ENCODE data around the gene ACE. TPM values are rescaled to one million over a fixed set of nuclear protein-coding genes. Genes with fewer than 3 reads are reported as not detected.

Gene ACE
- total and polyA plus RNA-seq, 4 experiments from 2014 or later, result 1.8 to 56.7 (median 32.1) TPM

GRCh38 chr17:63481488-63481870 lies 4.6 kb downstream of the ACE start:
- no peak for DNase-seq
- ChIA-PET POLR2A (ENCODE audit: partially characterized antibody) (interaction anchor here (1.5 to 6.7 kb wide), 4 partner anchors 42 to 130 kb away, joined by 8 to 125 read pairs (median 48); no protein-coding TSS in a partner anchor), CTCF (ENCODE audit: partially characterized antibody) (interaction anchor here (1.6 to 8.8 kb wide), 4 partner anchors 37 to 131 kb away, joined by 6 to 339 read pairs (median 102); partner anchors contain the start of gene CYB561)
- no peaks in the 10 kb centered on the region for H3K9me3 Mint-ChIP-seq
- no peak overlapping the region for H3K4me3 Mint-ChIP-seq
- H3K36me3 Mint-ChIP-seq, result peaks cover 5 to 21% of the 10 kb centered on the region in 2 donors
- no peak overlapping the region for H3K27ac Mint-ChIP-seq
- peaks cover 7 to 19% (median 12%) of the 10 kb centered on the region in 4 donors for H3K4me1 Mint-ChIP-seq
- intact Hi-C loops (cut with micrococcal nuclease), result no loop called here
- peaks cover 20% of the 10 kb centered on the region for H3K4me1 ChIP-seq (ENCODE audit: insufficient read depth, low read length)
- H3K9me3 ChIP-seq (ENCODE audit: control insufficient read depth in 1 of 2, low read length in 2 of 2), result no peaks in the 10 kb centered on the region
- H3K27ac ChIP-seq (ENCODE audit: low read depth, low read length), result no peak overlapping the region
- H3K27me3 Mint-ChIP-seq, result no peaks in the 10 kb centered on the region
- H3K36me3 ChIP-seq (ENCODE audit: insufficient read depth, low read length), result no peaks in the 10 kb centered on the region
- no peak overlapping the region for H3K4me3 ChIP-seq (ENCODE audit: low read length in 2 of 2)
- peaks cover 8% of the 10 kb centered on the region for H3K27me3 ChIP-seq (ENCODE audit: insufficient read depth, low read length)

DNA sequence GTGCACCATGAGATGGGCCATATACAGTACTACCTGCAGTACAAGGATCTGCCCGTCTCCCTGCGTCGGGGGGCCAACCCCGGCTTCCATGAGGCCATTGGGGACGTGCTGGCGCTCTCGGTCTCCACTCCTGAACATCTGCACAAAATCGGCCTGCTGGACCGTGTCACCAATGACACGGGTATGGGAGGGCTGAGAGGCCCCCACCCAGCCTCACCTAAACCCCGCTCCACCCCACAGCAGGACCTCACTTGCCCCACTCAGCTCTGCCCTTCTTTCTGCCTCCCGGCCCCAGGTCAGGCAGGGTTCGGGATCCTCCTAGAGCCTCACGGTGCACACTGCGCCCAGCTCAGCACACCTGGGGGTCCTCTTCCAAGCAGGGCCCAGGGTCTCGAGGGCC lies 5.6 kb downstream of the ACE start:
- Mint-ChIP-seq H3K27ac (no peak overlapping the region), H3K4me1 (peaks cover 6 to 18% (median 11%) of the 10 kb centered on the region in 4 donors), H3K4me3 (no peak overlapping the region), H3K36me3 (peaks cover 5 to 21% of the 10 kb centered on the region in 2 donors), H3K9me3 (no peaks in the 10 kb centered on the region), H3K27me3 (no peaks in the 10 kb centered on the region)
- CTCF ChIA-PET (ENCODE audit: partially characterized antibody), result interaction anchor here (6.8 to 8.8 kb wide), 3 partner anchors 38 to 130 kb away, joined by 96 to 339 read pairs (median 107); partner anchors contain the start of gene CYB561
- intact Hi-C loops (cut with micrococcal nuclease), result no loop called here
- H3K4me3 ChIP-seq (ENCODE audit: low read length in 2 of 2), result no peak overlapping the region
- no peak overlapping the region for H3K27ac ChIP-seq (ENCODE audit: low read depth, low read length)
- POLR2A ChIA-PET (ENCODE audit: partially characterized antibody), result interaction anchor here (1.6 to 6.7 kb wide), 2 partner anchors 43 to 55 kb away, joined by 6 to 125 read pairs; no protein-coding TSS in a partner anchor
- DNase-seq, result no peak
- H3K4me1 ChIP-seq (ENCODE audit: insufficient read depth, low read length), result peaks cover 18% of the 10 kb centered on the region
- no peaks in the 10 kb centered on the region for H3K9me3 ChIP-seq (ENCODE audit: control insufficient read depth in 1 of 2, low read length in 2 of 2)
- H3K36me3 ChIP-seq (ENCODE audit: insufficient read depth, low read length), result no peaks in the 10 kb centered on the region
- H3K27me3 ChIP-seq (ENCODE audit: insufficient read depth, low read length), result peaks cover 8% of the 10 kb centered on the region

DNA sequence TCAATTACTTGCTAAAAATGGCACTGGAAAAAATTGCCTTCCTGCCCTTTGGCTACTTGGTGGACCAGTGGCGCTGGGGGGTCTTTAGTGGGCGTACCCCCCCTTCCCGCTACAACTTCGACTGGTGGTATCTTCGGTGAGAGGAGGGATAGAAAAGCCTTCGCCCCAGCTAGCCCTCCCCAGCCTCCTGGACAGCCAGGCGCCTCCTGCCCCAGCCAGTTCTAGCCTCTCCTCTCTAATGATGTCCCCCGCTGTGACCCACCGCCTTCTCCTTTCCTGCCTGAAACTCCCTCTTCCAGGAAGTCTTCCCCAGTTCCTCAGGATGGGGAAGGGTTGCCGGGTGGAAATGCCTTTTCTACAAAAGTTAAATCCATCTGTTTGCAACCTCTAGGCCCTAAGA lies 6.2 kb downstream of the ACE start:
- no peak overlapping the region for H3K4me3 ChIP-seq (ENCODE audit: low read length in 2 of 2)
- Mint-ChIP-seq H3K27me3 (no peaks in the 10 kb centered on the region), H3K4me3 (no peak overlapping the region), H3K36me3 (peaks cover 5 to 19% of the 10 kb centered on the region in 2 donors), H3K4me1 (peaks cover 3 to 12% (median 8%) of the 10 kb centered on the region in 4 donors), H3K9me3 (no peaks in the 10 kb centered on the region), H3K27ac (peak overlapping the region in 1 of 7 donors; percentile 59)
- DNase-seq, result no peak
- POLR2A ChIA-PET (ENCODE audit: partially characterized antibody), result interaction anchor here (0.7 to 1.6 kb wide), 2 partner anchors 43 to 58 kb away, joined by 3 to 6 read pairs; no protein-coding TSS in a partner anchor
- H3K27me3 ChIP-seq (ENCODE audit: insufficient read depth, low read length), result peaks cover 5% of the 10 kb centered on the region
- peaks cover 13% of the 10 kb centered on the region for H3K4me1 ChIP-seq (ENCODE audit: insufficient read depth, low read length)
- H3K9me3 ChIP-seq (ENCODE audit: control insufficient read depth in 1 of 2, low read length in 2 of 2), result no peaks in the 10 kb centered on the region
- intact Hi-C loops (cut with micrococcal nuclease), result no loop called here
- no peak overlapping the region for H3K27ac ChIP-seq (ENCODE audit: low read depth, low read length)
- no peaks in the 10 kb centered on the region for H3K36me3 ChIP-seq (ENCODE audit: insufficient read depth, low read length)
- CTCF ChIA-PET (ENCODE audit: partially characterized antibody), result interaction anchor here (8.1 to 8.8 kb wide), 2 partner anchors 56 to 129 kb away, joined by 96 to 339 read pairs; no protein-coding TSS in a partner anchor

DNA sequence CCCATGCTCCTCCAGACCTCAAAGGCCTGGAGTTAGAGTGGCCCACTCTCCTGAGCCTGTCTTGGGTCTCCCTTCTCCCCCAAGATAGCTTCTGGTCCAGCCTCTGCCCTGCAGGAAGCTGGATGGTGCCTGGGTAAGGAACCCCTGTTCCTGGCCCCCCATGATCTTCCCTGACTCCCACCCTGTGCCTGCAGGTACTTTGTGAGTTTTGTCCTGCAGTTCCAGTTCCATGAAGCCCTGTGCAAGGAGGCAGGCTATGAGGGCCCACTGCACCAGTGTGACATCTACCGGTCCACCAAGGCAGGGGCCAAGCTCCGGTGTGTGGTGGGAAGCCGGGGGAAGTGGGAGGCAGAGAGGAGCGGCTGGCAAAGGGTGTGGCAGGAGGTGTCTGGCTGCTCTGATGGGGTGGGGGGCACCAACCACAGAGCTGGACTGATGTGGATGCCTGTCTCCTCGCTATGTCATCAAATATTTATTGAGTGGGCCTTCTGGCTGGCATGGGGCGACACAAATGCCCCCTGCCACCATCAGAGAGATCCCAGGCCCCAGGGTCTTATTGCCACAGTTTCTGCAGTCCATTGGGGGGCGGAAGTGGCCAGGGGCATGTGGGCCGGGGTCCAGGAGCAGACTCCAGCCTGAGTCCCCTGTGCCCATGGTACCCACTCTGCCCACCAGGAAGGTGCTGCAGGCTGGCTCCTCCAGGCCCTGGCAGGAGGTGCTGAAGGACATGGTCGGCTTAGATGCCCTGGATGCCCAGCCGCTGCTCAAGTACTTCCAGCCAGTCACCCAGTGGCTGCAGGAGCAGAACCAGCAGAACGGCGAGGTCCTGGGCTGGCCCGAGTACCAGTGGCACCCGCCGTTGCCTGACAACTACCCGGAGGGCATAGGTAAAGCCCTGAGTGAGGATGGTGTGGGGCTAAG lies 7.1 kb downstream of the ACE start:
- Histone ChIP-seq H3K4me3 (ENCODE audit: low read length in 2 of 2) (no peak overlapping the region), H3K4me1 (ENCODE audit: insufficient read depth, low read length) (peaks cover 4% of the 10 kb centered on the region), H3K27ac (ENCODE audit: low read depth, low read length) (no peak overlapping the region), H3K9me3 (ENCODE audit: control insufficient read depth in 1 of 2, low read length in 2 of 2) (no peaks in the 10 kb centered on the region), H3K27me3 (ENCODE audit: insufficient read depth, low read length) (no peaks in the 10 kb centered on the region), H3K36me3 (ENCODE audit: insufficient read depth, low read length) (no peaks in the 10 kb centered on the region)
- no peak overlapping the region for H3K4me3 Mint-ChIP-seq
- H3K4me1 Mint-ChIP-seq, result peaks cover 1 to 5% (median 2%) of the 10 kb centered on the region in 4 donors
- H3K9me3 Mint-ChIP-seq, result no peaks in the 10 kb centered on the region
- peak overlapping the region in 1 of 7 donors; percentile 10 for H3K27ac Mint-ChIP-seq
- intact Hi-C loops (cut with micrococcal nuclease), result no loop called here
- no peaks in the 10 kb centered on the region for H3K27me3 Mint-ChIP-seq
- ChIA-PET CTCF (ENCODE audit: partially characterized antibody) (interaction anchor here (8.1 to 8.8 kb wide), 2 partner anchors 57 to 128 kb away, joined by 96 to 339 read pairs; no protein-coding TSS in a partner anchor), POLR2A (ENCODE audit: partially characterized antibody) (interaction anchor here (0.7 to 1.6 kb wide), 2 partner anchors 44 to 59 kb away, joined by 3 to 6 read pairs; no protein-coding TSS in a partner anchor)
- peaks cover 5 to 17% of the 10 kb centered on the region in 2 donors for H3K36me3 Mint-ChIP-seq
- no peak for DNase-seq

GRCh38 chr17:63486317-63487013 lies 9.6 kb downstream of the ACE start:
- Mint-ChIP-seq H3K27me3 (no peaks in the 10 kb centered on the region), H3K36me3 (peaks cover 5 to 21% of the 10 kb centered on the region in 2 donors), H3K4me3 (no peak overlapping the region), H3K27ac (peak overlapping the region in 1 of 7 donors; percentile 3), H3K9me3 (no peaks in the 10 kb centered on the region), H3K4me1 (no peaks in the 10 kb centered on the region)
- H3K9me3 ChIP-seq (ENCODE audit: control insufficient read depth in 1 of 2, low read length in 2 of 2), result no peaks in the 10 kb centered on the region
- intact Hi-C loops (cut with micrococcal nuclease), result no loop called here
- no peaks in the 10 kb centered on the region for H3K36me3 ChIP-seq (ENCODE audit: insufficient read depth, low read length)
- H3K4me3 ChIP-seq (ENCODE audit: low read length in 2 of 2), result no peak overlapping the region
- H3K27me3 ChIP-seq (ENCODE audit: insufficient read depth, low read length), result no peaks in the 10 kb centered on the region
- H3K4me1 ChIP-seq (ENCODE audit: insufficient read depth, low read length), result no peaks in the 10 kb centered on the region
- DNase-seq, result no peak
- no peak overlapping the region for H3K27ac ChIP-seq (ENCODE audit: low read depth, low read length)
- ChIA-PET POLR2A (ENCODE audit: partially characterized antibody) (interaction anchor here (0.6 to 1.5 kb wide), 4 partner anchors 10 to 441 kb away, joined by 3 read pairs; no protein-coding TSS in a partner anchor), CTCF (ENCODE audit: partially characterized antibody) (interaction anchor here (0.6 to 1.4 kb wide), 4 partner anchors 8 to 126 kb away, joined by 3 read pairs; no protein-coding TSS in a partner anchor)

GRCh38 chr17:63487014-63487339 lies 10.1 kb downstream of the ACE start:
- H3K27ac Mint-ChIP-seq, result no peak overlapping the region
- H3K36me3 Mint-ChIP-seq, result peaks cover 5 to 21% of the 10 kb centered on the region in 2 donors
- Histone ChIP-seq H3K9me3 (ENCODE audit: control insufficient read depth in 1 of 2, low read length in 2 of 2) (no peaks in the 10 kb centered on the region), H3K36me3 (ENCODE audit: insufficient read depth, low read length) (no peaks in the 10 kb centered on the region), H3K4me3 (ENCODE audit: low read length in 2 of 2) (no peak overlapping the region), H3K4me1 (ENCODE audit: insufficient read depth, low read length) (no peaks in the 10 kb centered on the region), H3K27me3 (ENCODE audit: insufficient read depth, low read length) (no peaks in the 10 kb centered on the region), H3K27ac (ENCODE audit: low read depth, low read length) (no peak overlapping the region)
- POLR2A ChIA-PET (ENCODE audit: partially characterized antibody), result interaction anchor here (0.9 to 1.5 kb wide), 3 partner anchors 9 to 61 kb away, joined by 3 read pairs; no protein-coding TSS in a partner anchor
- H3K9me3 Mint-ChIP-seq, result no peaks in the 10 kb centered on the region
- intact Hi-C loops (cut with micrococcal nuclease), result no loop called here
- CTCF ChIA-PET (ENCODE audit: partially characterized antibody), result interaction anchor here (0.6 to 1.4 kb wide), 4 partner anchors 9 to 125 kb away, joined by 3 read pairs; no protein-coding TSS in a partner anchor
- H3K4me1 Mint-ChIP-seq, result no peaks in the 10 kb centered on the region
- H3K4me3 Mint-ChIP-seq, result no peak overlapping the region
- DNase-seq, result no peak
- H3K27me3 Mint-ChIP-seq, result no peaks in the 10 kb centered on the region
